NCI-H510A (cell line): ENCODE measurements around the gene C9orf78.

Experiments
- DNase-seq: peaks from one replicate; lab custom pipeline; 2025; lab: John Stamatoyannopoulos, UW

Gene C9orf78

DNA sequence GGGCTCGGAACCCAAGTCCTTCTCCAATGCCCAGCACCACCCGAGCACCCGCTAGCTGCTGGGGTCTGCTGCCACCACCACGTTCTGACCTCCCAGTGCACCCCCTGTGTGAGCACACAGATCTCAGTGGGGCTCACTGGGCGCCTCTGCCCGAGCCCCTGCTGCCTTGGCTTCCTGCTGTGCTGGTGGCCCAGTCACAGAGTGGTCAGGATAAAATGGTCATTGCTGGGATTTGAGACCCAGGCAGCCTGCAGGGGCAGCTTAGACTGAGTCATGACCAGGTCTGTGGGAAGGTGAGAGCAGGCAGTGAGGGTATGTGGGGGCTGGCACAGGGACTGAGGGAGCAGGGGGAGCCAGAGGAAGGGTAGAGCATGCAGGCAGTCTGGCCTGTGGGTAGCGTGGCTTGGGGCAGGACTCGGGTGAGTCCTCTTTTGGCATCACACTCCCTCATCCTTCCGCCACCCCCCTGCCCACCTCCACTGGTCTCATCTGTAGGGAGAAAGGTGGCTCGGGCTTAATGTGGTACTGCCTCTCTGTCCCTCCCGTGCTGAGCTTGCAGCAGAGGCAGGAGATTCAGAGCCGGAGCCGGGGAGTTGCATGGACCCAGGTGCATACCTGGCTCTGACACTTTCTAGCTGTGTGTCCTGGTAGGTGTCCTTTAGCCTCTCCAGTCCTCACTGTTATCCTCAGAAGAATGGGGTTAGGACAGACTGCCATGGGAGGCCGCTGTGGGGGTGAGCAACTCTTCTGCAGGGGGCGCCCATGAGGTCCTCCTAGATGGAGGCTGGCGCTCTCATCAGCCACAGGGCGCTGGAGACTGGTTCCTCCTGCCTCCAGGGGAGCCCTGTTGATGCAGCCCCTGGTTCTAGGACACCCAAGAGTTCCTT lies 32.3 kb upstream of the C9orf78 start:
- no peak for DNase-seq

- DNase-seq = no peak
Measured at GRCh38 chr9:129866394-129867135, 31.5 kb upstream of the C9orf78 start.

GRCh38 chr9:129865668-129866320 lies 30.7 kb upstream of the C9orf78 start:
- no peak for DNase-seq

DNA sequence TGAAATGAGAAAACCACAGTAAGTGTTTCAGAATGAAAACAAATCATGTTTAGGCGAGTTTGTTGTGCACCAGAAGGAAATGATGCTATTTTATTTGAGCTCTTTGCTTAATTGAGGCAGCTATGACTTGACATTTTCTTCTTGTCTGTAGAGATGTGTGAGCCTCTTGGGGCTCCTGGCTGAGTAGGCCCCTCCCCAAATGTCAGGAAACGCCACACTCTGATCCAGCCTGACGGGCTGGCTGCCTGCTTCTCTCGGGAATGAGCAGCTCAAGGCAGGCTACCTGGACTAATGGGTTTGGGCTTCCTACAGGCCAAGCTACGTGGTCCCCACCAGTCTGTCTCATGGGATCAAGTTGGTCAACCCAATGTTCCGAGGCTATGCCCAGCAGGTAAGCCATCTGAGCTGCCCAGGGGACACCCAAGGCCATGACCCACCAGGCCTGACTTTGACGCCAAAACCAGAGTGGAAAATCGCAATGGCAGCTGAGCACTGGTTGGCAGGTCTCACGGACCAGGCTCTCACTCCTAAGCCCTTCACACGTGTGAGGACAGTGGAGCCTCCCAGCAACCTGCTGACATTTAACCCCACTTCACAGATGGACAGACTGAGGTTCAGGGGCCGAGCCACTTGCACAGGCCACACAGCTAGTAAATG lies 30.0 kb upstream of the C9orf78 start:
- no peak for DNase-seq

- no peak for DNase-seq
Measured at GRCh38 chr9:129863059-129863690, 28.1 kb upstream of the C9orf78 start.

DNA sequence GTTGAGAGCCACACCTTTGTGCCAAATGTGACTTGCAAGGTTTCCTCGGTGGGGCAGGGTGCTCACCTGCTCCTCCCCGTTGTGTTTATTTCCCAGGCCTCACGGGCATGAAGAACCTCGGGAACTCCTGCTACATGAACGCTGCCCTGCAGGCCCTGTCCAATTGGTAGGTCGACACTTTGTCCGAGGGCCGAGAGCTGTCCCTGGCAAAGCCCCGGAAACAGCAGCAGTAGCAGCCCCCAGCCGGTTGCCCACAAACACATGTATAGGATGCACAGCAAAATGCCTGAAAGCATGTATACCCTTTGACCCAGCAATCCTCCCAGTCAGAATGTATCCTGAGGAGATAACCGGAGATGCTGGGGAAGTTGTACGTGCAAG lies 26.4 kb upstream of the C9orf78 start:
- no peak for DNase-seq

DNA sequence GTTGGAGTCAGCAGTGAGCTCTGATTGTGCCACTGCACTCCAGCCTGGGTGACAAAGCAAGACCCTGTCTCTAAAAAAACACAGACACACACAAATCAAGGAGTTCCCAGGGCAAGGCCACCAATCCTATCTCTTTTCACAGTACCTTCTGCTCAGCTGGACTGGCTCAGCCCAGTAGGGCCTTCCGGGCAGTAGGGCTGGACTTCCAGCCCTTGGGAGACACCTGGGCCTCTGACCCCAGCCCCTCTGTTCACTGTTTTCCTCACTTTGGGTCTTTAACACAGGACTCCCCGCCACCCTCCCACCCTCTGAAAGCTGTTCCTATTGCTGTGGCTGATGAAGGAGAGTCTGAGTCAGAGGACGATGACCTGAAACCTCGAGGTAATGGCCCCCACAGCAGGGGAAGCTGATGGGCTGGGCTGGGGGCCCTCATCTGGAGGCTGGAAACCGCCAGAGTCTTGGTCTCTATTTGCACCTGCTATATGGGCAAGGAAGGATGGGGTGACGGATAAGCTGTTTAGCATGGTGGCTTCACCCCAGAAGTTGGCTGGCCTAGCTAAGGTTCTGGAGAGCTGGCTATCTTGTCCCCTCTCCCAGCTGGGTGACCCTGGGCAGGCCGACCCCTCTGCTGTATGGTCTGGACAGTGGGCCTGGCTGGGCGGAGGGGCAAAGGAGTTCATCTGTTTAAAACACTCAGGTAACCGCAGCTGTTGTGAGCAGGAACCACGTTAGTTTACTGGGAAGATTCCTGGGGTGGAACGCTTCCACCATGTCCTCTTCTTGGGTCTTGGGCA lies 25.8 kb upstream of the C9orf78 start:
- DNase-seq = no peak

DNA sequence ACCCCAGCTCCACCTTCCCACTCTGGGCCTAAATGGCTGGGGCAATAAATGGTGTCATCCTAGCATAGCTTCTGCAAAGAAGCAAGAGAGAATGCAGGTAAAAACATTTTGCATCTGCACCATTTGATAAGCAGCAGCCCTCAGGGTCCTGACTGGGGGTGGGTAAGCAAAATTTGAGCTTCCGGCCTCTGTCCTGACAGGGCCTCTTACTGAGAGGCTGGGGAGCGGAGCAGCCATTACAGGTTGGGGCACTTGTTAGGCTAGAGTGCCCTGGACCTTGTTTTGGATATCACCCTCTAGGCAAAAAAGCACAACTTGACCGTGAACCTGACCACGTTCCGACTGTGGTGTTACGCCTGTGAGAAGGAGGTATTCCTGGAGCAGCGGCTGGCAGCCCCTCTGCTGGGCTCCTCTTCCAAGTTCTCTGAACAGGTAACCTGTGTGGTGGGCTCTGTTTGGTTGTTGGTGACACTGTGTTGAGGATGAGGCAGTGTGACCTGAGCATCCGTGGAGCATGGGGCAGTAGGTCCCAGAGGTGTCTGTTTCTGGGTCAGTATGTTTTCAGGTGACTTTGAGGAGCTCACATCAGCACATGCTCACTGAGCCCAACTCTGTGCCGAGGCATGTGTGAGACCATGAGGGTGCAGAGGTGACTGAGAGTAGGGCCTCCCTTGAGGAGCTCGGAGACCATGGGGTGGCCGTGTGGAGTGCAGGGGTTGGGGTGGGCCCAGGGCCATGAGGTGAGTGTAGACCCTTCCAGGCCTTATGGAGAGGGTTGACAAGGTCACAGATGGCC lies 23.3 kb upstream of the C9orf78 start:
- no peak for DNase-seq

DNA sequence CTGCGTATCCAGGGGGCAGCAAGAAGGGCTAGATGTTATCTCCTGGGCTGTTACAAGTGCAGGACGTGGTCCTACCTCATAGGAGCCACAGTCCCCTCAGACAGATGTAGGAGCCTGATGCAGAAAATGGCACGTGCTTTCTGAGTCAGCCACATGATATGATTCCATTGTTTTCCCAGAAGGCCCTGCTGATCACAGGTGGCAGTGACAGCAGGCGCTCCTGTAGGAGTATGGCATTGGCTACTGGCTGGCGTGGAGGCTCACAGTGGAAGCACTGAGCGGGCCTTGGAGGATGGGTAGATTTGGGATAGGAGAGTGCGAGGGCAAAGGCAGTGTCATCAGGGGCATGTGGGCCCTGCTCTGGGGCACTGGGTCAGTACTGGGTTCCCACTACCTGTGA lies 22.1 kb upstream of the C9orf78 start:
- no peak for DNase-seq

DNA sequence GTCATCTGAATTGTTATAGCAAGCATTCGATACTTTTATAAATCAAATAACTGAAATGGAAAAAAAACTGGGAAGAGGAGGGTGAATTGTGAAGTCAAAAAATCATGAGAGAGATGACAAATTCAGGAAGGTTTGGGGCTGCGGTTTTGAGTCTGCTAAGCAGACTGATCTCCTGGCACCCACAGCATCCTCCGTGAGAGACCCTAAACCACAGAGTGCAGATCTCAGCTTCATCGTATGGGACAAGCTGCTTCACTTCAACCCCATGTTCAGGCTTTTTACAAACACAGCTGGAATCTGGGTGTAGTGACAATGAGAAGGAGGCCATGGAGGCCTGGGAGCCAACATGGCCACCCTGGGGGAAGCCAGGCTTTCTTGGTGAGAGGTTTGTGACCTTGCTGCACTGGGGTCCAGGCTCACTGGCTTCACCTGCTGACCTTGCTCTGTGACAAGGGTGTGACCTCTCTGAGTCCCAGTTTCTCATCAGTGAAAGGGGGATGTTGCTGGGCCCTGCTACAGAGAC lies 19.6 kb upstream of the C9orf78 start:
- DNase-seq = no peak

DNA sequence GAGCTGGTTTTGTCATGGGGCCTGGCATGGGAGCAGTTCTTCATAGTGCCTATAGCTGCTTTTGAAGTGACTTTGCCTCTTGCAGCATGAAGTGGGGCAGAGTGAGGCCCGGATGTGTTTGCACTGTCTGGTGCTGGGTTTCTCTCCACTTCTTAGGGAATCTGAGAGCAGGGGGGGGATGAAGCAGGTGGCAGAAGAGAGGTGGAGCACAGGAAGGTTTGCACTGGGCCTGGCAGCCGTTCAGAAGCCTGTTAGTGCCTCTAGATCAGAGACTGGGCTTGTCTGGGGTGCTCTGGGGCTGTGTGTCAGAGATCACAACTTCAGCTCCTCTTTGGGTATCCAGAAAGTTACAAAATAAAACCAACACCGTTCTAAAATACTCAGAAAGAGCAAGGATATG lies 18.5 kb upstream of the C9orf78 start:
- peak; percentile 74 for DNase-seq

- DNase-seq = no peak
Measured at GRCh38 chr9:129852579-129852978, 17.5 kb upstream of the C9orf78 start.

DNA sequence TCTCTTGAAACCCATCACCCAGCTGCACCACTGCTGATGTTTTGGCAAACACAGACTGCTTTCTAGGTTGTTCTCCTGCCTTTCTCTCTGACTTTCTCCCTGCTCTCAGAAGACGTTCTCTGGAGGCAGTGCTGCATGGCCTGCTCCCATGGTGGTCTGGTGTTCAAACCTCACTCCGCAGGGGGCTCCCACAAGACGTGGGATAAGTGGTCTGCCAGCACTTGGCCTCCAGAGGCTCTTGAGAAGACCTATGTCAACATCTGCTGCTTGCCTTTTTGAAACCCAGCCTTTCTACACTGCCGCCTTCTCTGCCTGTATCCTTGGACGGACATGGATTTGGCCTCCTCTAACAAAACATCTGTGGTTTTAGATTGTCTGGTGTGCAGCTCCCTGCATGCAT lies 16.7 kb upstream of the C9orf78 start:
- no peak for DNase-seq

DNA sequence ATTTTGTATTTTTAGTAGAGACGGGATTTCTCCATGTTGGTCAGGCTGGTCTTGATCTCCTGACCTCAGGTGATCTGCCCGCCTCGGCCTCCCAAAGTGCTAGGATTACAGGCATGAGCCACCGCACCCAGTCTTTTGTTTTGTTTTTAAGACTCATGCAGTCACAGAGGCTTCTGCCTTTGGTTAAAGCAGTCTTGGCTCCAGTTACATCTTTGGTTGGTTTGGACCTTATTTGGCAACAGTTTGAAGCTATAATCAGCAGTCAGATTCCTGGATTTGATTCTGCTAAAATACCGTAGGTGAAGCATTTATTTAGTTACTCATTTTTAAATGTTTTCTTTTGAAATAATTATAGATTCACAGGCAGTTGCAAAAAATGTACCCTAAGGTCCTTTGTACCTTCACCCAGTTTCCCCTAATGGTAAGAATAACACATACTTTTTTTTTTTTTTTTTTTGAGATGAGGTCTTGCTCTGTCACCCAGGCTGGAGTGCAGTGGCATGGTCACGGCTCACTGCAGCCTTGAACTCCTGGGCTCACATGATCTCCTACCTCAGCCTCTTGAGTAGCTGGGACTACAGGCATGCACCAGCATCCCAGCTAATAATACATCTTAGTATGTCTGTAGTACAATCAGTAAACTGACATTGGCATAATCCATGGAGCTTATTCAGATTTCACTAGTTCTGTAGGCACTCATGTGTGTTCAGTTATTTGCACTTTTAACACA lies 15.9 kb upstream of the C9orf78 start:
- no peak for DNase-seq

- DNase-seq = no peak
Measured at GRCh38 chr9:129849901-129850300, 14.8 kb upstream of the C9orf78 start.

GRCh38 chr9:129848712-129849441 lies 13.8 kb upstream of the C9orf78 start:
- no peak for DNase-seq

- no peak for DNase-seq
Measured at GRCh38 chr9:129845373-129845772, 10.3 kb upstream of the C9orf78 start.

GRCh38 chr9:129841071-129841470 lies 6.0 kb upstream of the C9orf78 start:
- DNase-seq = no peak

DNA sequence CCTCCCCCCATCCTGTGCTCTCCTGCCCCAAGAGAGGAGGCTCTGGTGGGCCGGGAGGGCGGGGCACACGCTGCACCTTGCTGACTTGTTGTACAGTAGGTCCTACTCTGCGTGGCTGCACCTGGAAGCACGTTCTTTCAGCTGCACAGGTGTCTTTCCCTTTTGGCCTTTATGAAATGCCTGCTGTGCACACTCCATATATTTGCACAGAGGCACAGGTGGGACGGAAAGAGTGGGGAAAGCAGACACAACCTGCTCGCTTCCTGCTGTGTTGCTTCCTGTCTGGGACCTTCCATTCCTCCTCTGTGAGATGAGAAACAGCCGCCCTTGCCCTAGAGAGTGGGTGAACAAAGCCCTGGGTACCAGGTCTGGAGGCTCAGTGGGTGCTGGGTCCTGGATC lies 5.0 kb upstream of the C9orf78 start:
- peak; percentile 91 for DNase-seq
